HG03521 (cell line): ENCODE measurements around the gene CALN1.
"Not testable (repeated sequence)": the region's sequence is repeated elsewhere in the genome, so short reads cannot be mapped to it uniquely, and the experiment has no call there.

Source experiments
- ATAC-seq: cut with Tn5 transposase; IDR thresholded peaks from one replicate; pipeline ENCODE4 v1.9.1; 2021; ENCODE audit warnings: mild to moderate bottlenecking, moderate library complexity; ENCODE audit not compliant: unreplicated experiment

The CALN1 gene

DNA sequence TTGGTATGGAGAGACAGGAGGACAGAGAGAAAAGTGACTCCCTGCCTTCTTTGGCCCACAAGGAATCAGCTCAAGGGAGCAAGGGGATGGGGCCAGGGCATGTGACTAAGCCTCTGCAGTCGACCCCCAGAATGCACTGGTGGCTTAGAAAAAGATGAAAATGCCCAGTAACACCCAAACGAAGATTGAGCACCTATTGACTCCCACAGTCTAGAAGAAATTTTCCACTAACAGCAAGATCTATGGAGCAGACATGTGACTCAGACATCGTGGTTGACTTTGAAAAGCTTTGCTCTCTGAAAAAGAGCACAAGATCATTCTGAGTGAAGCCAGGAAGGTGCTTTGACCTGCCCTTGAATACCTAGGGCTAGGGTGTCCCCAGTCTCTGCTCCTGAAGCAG lies 586.0 kb downstream of the CALN1 start:
- ATAC-seq, result no peak

DNA sequence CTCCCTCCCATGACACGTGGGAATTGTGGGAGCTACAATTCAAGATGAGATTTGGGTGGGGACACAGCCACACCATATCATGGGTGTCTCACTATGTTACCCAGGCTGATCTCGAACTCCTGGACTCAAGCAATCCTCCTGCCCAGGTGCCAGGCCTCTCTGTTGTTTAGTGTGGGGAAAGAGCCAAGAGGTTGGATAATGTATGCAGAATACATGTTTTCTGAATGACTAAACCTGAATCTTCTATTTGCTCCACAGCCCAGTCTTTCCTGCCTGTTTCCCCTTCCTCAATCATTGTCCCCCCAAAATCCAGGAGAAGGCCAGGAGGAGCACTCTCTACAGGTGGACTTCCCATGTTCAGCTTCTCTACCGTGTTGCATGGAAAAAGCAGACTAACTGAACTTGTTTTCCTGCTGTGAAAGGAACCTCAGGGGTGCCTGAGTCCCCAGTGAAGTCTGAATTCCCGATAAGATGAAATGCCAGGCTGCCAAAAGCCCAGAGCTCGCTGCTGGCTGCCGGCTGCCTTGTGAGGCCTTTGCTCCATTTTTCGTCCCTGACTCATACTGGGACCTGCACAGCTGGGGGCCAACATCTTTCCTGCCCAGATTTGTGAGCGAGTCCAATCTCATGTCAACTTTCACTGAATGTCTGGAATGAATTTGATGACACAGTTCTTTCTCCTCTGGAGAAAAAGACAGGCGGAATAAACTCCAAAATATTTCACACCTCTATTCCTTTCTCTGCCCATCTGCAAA lies 588.0 kb downstream of the CALN1 start:
- no peak for ATAC-seq

DNA sequence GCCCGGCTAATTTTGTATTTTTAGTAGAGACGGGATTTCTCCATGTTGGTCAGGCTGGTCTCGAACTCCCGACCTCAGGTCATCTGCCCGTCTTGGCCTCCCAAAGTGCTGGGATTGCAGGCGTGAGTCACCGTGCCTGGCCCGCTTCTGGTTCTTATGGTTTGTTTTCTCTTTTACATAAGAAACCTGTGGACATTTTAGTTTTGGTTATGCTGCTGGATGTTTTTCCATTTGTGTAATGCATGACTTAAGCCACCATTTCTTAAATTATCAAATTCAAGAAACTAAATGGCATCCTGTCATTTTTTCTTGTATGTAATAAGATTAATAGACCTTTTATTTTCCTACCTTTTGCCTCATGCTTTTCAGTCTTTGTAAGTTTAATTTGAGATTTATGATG lies 589.7 kb downstream of the CALN1 start:
- ATAC-seq, result not testable (repeated sequence)

DNA sequence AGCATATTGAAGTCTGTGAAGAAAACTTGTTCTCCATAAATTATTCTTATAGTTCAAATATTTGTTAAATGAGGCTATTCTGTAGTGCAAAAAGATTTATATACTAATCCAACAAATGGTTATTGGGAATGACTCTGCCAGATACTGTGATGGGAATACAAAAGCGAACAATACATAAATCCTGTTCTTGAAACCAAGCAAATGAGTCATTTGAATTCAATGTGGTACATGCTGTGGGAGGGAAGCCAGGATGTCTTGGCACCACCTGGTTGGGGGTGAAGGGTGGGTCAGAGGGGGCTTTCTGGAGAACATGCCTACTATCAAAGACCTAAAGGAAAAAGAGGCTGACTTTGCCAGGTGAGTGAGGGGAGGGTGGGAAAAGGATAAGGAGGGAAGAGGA lies 594.2 kb downstream of the CALN1 start:
- ATAC-seq, result no peak

DNA sequence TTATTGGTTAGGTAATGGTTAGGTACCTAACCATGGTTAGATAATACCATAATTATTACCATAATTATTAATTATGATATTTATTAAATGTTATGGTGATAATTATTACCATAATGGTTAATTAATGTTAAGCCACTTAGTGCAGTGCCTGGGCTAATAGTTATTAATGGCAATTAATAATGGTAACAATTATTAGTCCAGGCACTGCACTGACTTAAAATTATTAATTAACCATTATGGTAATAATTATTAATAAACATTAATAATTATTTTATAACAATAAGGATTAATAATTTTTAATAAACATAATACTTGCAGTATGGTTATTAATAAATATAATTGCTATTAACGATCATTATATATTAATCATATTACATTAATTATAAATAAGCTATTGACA lies 604.0 kb downstream of the CALN1 start:
- no peak for ATAC-seq

DNA sequence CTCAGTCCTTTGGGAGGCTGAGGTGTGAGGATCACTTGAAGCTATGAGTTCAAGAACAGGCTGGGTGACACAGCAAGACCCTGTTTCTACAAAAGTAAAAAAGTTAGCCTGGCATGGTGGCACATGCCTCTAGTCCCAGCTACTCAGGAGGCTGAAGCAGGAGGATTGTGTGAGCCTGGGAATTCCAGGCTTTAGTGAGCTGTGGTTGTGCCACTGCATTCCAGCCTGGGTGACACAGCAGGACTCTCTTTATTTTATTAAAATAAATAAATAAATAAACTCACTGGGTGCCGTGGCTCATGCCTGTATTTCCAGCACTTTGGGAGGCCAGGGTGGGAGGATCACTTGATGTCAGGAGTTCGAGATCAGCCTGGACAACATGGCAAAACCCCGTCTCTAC lies 607.9 kb downstream of the CALN1 start:
- ATAC-seq, result no peak

DNA sequence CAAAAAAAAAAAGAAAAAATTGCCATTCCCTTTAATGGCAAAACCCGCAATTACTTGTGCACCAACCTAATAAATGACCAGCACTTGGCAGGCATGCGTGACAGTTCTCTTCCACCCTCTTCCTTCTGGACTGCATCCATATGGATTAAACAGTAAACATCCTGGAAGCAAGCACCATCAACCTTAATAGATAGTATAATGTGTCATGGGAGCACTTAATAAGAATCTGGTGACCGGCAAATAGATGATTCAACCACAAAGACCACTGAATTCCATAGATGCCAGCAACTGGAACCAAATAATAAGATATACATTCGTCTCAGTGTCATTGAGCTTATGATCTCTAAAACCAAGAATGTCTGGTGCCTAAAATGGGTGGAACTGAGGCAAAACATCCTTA lies 610.2 kb downstream of the CALN1 start:
- ATAC-seq, result no peak

DNA sequence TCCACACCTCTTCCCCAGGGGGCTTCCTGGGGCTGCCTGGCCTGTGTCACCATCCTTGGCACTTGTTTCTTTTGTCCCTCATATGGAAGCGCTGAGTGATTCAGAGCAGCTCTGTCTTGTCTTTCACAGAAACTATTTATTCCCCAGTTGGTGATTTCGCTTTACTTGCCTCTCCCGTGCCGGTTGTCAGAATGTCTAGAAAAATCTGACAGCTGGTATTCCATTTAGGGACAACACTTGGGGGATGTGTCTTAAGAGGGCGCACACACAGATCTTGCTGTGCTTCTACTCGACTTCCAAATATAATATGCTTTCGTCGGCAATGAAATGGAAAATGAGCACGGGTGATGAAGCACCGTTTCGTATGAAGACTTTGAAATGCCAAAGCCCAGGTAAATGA lies 611.8 kb downstream of the CALN1 start:
- no peak for ATAC-seq

DNA sequence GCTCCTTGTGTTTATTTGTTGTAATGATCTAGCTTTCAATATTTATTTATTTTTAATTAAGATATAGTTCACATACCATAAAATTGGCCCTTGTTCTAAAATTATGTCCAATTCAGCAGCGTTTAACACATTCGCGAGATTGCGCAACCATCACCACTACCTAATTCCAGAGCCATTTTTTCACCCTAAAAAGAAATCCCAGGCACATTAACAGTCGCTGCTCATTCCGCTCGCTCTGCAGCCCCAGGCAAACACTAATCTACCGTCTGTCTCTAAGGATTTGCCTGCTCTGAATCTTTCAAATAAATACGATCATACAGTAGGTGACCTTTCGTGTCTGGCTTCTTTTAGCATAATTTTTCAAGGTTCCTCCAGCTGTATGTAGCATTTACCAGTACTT lies 616.7 kb downstream of the CALN1 start:
- ATAC-seq, result no peak

DNA sequence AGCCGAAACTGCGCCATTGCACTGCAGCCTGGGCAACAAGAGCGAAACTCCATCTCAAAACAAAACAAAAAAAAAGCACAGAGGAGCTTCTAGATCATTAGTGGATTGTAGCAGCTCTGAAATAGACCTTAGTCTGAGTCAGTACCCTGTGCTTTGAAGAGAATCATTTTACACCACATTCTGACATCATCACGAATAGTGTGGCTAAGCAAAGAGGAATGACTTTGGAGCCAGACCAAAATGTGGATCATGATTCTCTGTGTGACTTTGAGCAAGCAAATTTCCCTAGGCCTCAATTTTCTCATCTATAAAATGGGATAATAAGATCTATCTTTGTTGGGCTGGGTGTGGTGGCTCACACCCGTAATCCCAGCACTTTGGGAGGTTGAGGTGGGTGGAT lies 618.9 kb downstream of the CALN1 start:
- ATAC-seq, result no peak

DNA sequence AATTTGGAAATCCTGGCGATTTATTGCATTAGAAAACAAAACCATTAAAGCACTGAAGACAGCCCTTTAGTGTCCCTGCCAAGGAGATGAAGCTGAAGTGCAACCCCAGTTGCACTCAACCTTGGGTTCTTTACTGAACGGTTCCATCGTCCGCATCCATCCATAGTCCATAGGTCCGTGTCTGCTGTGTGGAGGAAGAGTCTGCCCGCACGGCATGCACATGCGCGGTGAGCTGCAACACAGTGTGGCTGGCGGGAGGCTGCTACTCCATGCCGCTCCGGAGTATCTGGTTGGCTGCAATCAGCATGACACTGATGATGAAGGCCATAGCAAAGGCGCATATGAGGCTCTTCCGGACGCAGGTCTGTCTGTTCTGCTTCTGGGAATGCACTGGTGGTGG lies 624.6 kb downstream of the CALN1 start:
- ATAC-seq, result no peak

DNA sequence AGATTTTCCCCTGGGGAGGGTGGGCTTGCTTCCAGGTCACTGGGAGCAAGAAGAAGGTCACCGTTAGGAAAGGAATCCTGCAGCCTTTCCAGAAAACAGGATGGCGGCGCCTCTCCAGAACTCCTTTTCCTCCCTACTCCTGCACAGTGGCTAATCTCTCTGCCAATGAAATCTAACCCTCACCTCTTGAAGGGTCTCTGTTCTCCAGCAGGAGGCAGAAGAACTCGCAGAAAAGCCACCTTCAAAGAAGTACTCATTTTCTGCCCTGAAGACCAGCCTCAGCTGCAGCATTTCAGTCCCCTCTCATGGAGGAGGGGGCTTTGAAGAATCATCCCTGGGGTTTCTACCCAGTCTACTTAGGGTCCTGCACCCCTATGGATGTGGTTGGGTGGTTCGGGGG lies 626.9 kb downstream of the CALN1 start:
- ATAC-seq, result no peak

DNA sequence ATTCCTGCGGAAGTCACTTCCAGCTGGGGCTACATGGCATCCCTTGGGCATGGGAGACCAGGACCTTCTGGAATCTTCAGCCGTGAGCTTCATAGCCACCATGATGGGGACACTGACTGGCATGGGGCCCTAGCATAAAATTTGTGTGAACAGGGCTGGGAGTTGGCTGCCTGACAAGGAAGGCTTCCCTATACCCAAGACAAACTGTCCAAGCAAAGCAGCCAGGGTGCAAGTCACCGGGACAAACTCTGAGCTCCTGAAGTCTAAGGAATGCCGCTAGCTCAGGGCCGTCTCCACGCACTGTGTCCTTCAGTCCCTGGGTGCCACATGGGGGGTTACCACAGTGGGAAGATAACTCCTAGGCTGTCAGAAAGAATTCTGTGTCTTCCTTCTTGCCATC lies 627.4 kb downstream of the CALN1 start:
- no peak for ATAC-seq

DNA sequence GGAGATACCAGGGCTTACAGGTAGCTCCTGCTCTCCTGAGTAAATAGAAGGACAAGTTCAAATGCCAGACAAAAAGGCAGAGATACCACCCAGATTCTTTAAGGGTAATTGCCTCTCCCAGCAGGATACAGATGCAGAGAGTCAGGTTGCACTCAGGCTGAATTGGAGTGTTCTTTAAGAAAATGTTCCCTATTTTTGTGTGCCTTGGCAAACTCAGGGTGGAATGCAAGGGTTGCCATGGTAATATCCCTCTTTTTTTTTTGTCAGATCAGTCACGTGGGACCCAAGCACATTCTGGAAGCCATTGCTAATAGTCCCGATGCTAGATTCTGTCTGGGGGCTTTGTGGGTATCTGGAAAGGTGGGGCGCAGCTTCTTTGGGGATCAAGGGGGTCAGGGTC lies 628.0 kb downstream of the CALN1 start:
- ATAC-seq, result no peak

DNA sequence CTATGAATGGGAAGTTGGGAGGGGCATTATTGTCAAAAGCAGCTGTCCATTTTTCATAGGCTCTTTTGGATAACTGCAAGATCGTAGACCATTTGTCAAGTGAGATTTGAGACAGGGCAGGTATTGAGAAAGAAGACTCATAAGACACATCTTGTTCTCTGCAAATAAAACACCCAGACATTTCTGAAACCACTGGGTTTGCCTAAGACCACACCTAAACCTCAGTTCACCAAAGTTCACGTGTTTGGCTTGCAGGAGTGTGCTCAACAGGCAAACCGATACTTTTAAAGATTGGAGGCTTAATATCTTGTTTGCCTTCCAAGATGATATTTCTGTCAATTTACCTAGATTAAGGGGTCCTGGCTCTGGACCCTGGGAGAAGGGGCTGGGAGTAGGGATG lies 628.4 kb downstream of the CALN1 start:
- no peak for ATAC-seq

DNA sequence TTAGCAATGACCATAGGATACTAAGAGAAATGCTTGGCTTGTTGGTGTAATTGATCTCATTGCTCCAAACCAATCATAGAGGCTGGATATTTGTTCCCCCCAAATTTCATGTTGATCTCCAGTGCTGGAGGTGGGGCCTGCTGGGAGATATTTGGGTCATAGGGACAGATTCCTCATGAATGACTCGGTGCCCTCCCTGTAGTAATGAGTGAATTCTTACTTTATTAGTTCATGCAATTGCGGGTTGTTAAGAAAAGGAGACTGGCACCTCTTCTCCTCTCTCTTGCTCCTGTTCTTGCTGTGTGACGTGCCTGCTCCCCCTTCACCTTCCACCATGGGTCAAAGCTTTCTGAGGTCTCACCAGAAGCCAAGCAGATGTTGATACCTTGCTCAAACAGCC lies 630.1 kb downstream of the CALN1 start:
- no peak for ATAC-seq

DNA sequence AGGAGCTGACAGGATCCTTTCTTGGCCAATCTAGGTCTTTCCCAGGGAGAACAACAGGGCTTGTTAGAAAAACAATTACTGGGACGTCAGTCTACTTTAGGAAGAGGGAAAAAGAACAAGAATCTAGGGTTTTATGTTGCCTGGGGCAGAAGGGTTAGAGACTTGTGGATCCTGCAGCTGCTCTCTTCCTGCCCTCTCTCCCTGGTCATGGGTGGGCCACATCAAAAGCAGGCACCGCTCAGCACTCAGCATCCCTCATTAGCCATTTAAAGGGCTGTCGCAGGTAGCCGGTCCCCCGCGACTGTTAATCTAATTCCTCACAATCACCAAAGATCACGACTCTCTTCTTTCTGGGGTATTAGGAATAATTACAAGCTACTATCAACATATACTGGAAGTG lies 631.9 kb downstream of the CALN1 start:
- ATAC-seq, result no peak

DNA sequence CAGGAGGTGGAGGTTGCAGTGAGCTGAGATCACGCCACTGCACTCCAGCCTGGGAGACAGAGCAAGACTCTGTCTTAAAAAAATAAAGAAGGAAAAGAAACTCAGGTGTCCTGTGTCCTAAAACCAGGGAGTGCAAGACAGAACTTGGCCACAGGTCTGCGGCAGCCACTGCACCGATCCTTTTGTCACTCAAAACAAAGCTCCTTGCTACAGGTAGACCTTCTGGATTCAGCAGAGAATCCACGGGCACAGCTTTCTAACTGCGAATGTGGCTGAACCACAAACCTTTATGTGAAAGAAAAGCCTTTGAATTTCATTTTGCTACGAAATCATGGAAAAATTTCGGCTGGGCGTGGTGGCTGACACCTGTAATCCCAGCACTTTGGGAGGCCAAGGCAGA lies 634.9 kb downstream of the CALN1 start:
- no peak for ATAC-seq

DNA sequence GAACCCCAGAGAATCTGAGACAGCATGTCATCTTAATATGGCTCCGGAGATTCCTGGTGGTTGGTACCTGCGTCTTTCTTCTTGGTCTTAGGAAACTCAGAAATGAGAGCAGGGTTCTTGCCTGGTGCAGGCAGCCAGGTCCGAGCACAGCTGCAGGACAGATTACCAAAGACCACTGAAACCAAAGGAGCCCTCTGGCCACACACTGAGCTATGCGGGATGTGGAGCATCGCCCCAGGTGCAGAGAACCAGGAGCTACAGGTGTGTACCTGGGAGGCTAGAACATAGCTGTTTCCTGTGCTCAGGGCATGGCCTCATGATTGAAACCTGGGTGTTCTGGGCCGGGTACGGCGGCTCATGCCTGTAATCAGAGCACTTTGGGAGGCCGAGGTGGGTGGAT lies 635.4 kb downstream of the CALN1 start:
- ATAC-seq, result no peak

DNA sequence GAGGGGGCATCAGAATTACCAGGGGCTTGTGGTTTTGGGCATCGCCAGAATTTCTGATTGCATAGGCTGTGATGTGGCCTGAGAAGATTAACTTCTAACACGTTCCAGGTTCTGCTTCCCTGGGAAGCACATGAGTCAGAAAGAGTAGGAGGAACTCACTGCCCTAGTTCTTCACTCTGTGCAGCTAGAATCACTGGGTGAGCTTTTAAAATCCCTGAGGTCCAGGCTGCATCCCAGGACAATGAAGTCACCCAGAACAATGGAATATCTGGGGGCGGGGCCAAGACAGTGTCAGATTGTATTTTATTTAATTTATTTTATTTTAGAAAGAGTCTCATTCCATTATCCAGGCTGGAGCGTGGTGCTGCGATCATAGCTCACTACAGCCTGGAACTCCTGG lies 636.5 kb downstream of the CALN1 start:
- no peak for ATAC-seq

DNA sequence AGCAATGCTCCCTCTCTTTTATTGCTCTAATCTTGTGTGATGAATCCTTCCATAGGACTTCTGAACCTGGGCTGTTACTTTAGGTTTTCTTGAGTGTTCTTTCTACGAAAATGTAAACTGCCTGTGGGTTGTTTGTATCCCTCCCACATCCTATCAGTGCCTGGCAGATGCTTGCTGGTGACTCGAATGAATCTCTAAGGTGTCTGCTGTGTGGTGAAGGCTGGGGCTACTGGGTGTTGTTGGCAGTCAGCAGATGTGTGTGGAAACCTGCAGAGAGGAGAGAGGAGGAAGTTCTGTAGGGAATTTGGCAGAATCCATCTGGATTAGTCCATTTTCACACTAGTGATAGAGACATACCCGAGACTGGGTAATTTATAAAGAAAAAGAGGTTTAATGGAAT lies 639.4 kb downstream of the CALN1 start:
- no peak for ATAC-seq

DNA sequence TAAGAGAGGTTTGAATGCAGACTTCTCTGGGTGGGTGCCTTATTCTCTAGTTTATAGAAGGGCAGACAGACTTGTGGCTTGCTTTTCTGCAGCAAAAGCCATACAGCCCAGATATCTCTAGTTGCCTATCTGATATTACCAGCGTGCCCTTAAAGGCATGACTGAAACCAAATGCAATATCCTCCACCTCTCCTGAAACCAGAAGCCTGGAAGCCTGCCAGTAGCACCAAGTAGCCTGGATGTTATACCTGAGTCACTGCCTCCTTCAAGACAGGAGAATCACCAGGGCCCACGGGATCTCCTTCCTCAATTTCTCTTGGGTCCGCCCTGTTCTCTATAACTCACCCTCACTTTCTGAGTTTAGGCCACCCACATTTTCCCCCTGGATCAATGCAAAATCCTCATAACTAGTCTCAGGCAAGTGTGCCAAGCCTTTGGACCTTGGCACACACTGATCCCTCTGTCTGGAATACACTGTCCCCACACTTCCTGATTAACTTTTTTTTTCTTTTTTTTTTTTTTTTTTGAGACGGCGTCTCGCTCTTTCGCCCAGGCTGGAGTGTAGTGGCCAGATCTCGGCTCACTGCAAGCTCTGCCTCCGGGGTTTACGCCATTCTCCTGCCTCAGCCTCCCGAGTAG lies 641.8 kb downstream of the CALN1 start:
- no peak for ATAC-seq

DNA sequence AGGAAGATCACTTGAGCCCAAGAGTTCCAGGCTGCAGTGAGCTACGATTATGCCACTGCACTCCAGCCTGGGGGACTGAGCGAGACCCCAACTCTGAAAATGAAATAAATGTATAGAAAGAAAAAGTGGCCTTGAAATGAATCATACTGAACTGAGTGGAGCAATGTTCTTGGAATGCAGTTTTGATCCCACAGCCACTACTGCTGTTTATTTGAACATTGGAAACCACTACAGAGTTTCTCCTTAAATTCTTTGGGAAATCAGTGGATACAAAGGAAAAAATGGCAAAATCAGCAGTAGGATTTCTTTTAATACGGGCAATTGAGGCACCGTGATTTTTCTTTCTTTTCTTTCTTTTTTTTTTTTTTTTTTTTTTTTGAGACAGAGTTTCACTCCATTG lies 642.8 kb downstream of the CALN1 start:
- ATAC-seq, result no peak
